HG03139 (cell line): Measurements from ENCODE around the gene CENPO.

Experiments
- ATAC-seq: cut with Tn5 transposase; IDR thresholded peaks from one replicate; pipeline ENCODE4 v1.9.1; 2021; ENCODE audit not compliant: unreplicated experiment

CENPO gene

DNA sequence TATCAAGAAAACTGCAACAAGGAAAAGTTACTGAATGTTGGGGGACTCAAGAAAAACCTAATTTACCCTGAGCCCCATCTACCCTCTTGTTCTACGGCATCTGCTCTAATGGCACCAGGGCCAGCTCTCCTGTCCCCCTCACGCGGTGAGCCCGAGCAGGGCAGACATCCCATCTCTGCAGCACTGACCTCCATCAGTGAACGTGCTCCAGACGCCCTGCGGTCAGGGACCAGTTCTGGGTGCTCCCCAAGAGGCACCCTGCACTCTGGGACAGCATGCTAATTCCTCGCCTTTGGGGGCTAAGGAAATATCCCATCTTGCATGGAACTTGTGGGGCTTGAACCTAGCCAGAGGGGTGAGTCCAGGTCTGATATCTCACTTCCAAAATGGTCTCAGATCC, 43.0 kb downstream of the CENPO start:
- no peak for ATAC-seq

DNA sequence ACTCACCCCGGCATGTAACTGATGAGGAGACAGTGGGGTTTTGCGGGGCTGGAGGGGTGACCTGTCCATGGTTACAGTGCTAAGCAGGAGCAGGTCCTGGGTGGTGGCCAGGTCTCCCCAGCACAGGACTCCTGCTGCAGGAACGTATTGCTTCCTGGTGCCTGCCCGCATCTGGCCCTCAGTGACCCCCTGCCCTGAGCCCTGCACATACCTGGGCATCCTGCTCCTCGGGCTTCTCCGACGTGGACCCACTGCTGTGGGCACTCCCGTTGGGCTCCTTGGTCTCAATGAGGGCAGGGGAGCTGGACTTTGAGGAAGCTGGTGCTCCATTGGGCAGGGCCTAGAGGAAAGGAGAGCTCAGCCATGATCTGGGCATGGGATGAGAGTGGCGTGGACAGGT, 43.5 kb downstream of the CENPO start:
- ATAC-seq = no peak

DNA sequence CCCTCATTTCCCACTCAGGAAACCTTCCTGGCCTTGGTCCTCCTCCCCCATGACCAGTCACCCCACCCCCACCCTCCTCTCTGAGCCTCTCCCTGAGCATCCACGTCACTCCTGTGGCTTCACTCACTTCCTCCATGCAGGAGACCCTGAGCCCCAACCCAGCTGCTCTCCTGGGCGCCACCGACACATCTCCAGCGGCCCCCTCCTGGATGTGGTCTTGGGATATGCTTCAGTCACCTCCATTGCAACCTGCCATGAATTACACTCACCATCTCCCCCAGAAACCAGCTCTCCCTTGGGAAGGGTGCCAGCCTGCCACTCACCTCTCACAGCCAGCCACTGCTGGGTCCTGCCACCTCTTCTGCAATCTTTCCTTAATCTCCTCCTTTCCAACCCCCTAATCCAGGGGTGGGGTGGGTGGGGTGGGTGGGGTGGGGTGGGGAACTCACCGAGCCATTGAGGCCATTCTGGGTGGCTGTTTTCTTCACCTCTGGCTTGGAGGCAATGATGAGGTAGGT, 44.8 kb downstream of the CENPO start:
- ATAC-seq = no peak

- ATAC-seq = no peak
These were observed 45.3 kb downstream of the CENPO start for GRCh38 chr2:24838541-24838940.

DNA sequence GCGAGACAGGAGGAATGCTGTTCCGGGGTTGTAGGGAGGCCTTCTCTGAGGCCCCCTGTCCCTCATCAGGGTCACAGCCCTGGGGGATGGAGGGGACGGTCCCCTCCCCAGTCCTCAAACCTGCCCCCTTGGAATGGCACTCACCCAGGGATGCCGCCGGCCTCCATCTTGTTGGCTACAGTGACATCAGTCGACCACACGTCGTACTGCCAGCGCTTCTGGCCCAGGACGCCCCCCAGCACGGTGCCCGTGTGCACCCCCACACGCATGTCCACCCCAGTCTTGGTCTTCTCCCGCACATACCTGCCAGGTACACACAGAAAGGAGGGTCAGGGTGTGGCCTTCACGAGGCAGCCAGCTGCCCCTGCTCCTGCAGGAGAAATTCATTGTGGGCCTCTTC, 46.5 kb downstream of the CENPO start:
- no peak for ATAC-seq

DNA sequence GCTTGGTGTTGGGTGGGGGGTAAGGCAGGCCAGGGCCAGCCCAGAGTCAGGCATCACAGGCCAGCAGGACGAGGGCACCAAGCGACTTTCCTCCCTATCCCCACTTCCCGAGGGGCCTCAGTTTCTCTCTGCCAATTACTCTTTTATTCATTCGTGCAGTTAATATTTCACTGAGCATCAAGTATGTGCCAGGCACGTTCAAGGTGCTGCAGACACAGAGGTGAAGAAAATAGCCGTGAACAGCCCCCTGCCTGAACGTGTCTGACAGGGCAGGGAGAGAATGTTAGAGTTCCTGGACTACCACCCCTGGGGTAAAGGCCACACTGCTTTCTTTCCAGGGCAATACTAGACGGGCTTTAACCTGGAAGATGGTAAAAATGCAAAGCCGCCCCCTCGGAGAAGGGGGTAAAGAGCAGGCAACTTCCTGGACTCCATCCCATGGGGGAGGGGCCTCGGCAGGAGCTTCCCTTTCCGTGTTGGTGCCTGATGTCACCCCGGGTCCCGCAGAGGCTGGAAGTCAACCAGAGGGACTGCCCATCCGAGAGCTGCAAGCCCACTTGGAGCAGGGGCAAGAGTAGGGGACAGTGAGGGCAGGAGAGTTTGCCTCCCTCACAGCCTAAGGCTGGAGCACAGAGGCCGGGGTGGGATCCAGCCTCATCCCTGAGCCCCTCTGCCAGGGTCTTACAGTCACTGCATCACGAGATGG, 47.1 kb downstream of the CENPO start:
- no peak for ATAC-seq

DNA sequence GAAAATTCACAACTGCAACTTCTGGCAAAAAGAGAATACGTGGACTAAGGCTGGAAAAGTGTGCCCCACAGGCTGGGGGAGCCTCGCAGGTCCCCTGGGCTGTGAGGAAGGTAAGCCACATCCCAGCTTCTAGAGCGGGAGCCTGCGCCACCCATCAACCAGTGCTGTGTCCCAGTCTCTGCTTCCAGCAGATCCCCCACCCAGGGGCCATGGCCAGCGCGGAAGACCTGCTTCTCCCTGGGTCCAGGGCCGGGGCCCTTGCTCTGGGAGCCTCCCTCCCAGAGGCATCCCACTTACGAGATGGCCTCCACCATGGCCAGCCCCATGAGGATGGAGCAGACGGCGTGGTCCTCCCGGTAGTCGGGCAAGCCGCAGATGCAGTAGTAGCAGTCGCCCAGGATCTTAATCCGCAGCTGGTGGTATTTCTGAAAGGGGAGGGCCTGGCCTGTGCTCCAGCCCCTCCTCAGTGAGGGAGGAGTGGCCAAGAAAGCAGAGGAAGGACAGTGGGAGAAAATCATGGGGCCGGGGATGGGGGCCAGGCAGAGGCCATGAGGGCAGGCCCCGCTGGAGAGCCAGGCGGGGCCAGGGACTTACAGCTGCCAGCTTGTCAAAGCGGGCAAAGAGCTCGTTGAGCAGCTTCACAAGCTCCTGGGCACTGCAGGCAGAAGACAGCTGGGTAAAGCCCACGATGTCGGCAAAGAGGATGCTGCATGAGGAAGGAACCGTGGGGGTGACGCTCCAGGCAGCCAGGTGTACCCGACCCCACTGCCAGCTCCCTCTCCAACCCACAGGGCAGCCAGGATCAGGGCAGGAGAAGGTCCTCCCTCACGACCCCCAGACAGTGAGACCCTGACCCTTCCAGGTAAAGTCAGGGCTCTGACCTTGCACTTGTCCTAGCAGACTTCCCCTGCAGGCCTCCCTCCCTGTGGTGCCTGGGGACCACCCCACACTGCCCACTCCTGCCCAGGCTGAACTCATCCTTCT, 48.0 kb downstream of the CENPO start:
- ATAC-seq = no peak

DNA sequence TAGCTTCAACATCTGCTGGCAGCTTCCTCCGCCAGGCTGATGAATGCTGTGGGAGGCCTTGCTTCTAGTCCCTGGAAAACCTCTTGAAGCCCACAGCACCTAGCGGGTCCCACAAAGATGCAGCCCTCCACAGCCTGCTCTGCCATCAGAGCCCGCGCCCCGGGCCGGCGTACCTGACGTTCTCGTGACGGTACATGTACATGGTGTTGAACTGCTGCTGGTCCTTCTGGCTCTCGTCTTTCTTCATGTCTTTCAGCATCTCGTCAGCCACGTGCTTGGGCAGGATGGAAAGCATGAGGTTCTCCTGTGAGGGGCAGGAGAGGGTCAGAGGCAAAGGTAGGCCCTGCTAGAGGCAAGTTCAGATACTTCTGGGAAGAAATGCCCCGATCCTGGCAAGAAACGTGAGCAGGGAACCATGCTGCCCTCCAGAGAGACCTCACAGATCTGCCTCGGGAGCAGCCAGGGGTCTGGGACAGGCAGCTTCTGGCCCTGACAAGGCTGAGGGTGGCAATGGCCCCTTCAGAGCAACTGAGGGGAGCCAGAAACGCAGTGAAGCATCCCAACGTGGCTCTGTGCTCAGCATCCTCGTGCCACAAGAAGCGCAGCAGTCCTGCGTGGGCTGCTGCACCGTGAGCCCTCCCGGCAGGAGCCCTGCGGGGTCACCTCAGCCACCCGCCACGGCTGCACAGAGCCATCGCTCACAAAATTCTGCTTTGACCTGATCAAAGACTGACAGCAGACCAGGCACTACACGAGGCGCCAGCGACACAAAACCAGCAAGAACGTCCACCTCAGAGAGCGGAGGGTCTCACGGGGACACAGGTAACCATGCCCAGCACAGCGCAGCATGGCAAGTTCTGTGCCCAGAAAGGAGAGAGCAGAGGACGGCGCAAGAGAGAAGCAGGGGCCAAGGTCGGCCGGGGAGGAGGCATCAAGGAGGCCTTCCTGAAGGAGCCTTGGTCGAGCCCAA, 49.1 kb downstream of the CENPO start:
- ATAC-seq = no peak

DNA sequence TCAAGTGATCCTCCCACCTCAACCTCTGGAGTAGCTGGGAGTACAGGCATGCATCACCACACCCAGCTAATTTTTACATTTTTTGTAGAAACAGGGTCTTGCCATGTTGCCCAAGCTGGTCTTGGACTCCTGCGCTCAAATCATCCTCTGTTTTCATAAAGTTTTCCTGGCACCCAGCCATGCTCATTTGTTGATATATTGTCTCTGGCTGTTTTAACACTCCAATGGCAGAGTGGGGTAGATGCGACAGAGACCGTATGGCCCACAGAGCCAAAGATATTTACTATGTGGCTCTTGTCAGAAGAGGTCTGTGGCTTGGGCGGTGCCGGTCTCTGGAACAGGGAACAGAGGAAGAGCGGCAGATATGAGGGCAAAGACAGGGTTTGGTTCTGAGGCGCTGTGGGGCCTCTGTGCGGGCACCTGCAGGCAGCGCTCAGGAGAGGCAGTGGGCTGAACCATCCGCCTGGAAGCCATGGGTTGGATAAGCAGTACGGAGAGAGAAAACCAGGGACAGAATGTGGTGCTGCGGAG, 50.2 kb downstream of the CENPO start:
- ATAC-seq = no peak

GRCh38 chr2:24844023-24844685, 50.9 kb downstream of the CENPO start:
- ATAC-seq = no peak

DNA sequence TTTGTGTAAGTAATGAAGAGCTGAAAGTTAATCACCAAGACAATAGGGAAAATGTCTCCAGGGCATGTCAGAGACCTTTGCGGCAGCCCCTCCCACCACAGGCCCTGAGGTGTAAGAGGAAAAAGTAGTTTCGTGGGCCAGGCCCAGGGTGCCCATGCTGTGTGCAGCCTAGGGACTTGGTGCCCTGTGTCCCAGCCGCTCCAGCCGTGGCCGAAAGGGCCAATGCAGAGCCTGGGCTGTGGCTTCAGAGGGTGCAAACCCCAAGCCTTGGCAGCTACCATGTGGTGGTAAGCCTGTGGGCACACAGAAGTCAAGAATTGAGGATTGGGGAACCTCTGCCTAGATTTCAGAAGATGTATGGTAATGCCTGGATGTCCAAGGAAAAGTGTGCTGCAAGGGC, 52.5 kb downstream of the CENPO start:
- ATAC-seq = no peak

DNA sequence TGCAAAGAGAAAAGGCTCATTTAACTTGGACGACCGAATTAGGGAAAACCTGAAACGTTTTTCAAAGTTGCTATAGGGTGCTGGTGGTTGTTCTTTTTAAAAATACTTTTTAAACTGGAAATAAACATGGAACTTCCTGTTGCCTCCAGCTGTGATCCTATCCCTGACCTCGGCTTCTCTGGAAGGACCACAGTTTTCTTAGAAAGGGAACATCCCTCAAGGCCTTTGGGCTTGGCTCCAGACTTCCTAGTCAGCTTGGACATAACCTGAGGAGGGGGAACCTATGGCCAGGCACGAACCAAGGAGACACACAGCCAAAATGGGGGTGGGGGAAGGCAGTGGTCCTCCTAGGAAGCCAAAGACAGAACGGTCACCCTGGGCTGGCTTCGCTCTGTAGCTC, 57.7 kb downstream of the CENPO start:
- no peak for ATAC-seq

- ATAC-seq = no peak
These were observed 58.8 kb downstream of the CENPO start for GRCh38 chr2:24852026-24852425.

DNA sequence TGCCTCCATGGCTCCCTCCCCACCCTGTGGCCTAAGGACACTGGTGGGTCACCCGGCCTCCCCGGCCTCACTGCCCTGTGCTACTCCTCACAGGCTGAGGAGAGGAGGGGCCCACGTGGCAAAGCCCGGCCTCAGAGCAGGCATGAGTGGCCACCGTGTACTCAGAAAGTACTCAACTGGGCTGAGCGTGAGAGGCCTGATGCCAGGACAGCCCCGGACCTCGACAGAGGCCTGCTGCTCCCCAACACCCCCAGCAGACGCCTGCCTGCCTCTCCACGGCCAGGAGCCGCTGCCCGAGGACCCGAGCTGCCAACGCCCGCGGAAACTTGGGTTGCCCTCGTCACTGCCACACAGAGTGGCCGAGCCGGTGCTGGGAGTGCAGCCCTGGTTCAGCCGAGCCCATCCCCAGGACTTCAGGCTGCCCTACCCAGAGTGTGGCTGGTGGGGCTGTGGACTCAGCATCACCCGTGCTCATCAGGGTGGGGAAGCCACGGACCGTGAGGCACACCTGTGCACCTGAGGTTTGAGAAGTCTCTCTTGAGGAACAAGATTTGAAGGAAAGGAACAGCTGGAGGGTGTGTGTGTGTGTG, 59.3 kb downstream of the CENPO start:
- ATAC-seq = no peak

DNA sequence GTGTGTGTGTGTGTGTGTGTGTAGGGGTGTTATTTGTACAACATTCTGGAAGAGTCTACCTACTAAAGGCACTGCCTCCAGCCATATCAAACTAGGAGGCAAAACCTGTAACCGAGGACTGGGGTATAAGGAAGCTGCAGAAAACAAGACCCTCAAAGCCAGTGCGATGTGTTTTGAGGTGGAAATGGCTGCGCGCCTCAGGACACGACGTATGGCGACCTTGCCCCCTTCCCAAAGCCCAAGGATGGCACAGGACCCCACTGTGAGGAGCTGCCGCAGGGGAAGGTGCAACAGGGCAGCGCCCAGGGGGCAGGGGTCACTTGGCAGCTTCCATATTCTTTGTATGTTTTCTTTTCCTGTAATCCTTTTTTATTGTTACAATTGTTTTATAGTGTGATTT, 59.8 kb downstream of the CENPO start:
- no peak for ATAC-seq

- no peak for ATAC-seq
These were observed 60.8 kb downstream of the CENPO start for GRCh38 chr2:24853996-24854395.

GRCh38 chr2:24855022-24855622, 61.9 kb downstream of the CENPO start:
- no peak for ATAC-seq

GRCh38 chr2:24855726-24856125, 62.5 kb downstream of the CENPO start:
- ATAC-seq = no peak

GRCh38 chr2:24856791-24857211, 63.6 kb downstream of the CENPO start:
- ATAC-seq = no peak
